ENCODE results near the gene EFHC2.

DNA sequence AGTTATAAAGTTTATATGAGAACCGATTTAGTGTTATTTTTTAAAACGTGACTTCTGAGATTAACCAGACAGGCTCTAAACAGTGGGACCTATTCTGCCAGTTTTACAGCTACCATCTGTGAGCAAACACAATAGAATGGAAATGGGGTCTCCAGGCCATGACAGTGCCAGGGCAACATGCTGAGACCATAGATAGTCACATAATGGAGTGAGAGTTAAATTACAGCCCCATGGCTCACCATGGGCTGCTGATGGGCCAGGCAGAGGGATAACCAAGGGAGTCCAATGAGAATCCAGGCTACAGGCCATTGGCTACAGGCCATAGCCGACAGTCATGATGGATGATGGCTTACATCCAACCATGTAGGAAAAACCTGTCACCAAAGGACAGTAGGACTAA is 186.7 kb downstream of the EFHC2 start:
- TF ChIP-seq CTCF (conservative IDR thresholded peaks at IDR 0.05): no peak
- no peak for TF ChIP-seq EZH2 (IDR thresholded peaks at IDR 0.05; ENCODE audit: low read depth)
